KMS-11 (cell line): ENCODE results near the gene CTRB1.
"Not testable (repeated sequence)": the region's sequence is repeated elsewhere in the genome, so short reads cannot be mapped to it uniquely, and the experiment has no call there.

Source experiments
- H2AFZ ChIP-seq: fragments of 200-600 bp; sonication (generic); 2 replicates; pipeline ENCODE4 v1.6.1; 2016; ENCODE audit warnings: antibody characterized with exemption, mixed run types, low read depth
- H3K27ac ChIP-seq: fragments of 200-600 bp; sonication (generic); 2 replicates; pipeline ENCODE4 v1.6.1; 2016; ENCODE audit warnings: mild to moderate bottlenecking, mixed run types
- H3K27me3 ChIP-seq: fragments of 200-600 bp; sonication (generic); 2 replicates; pipeline ENCODE4 v1.6.1; 2017; ENCODE audit warnings: mild to moderate bottlenecking, low read depth, mixed run types, moderate library complexity; ENCODE audit not compliant: insufficient read depth
- H3K36me3 ChIP-seq: fragments of 200-600 bp; sonication (generic); 2 replicates; pipeline ENCODE4 v1.6.1; 2017; ENCODE audit warnings: mild to moderate bottlenecking, mixed run types; ENCODE audit not compliant: insufficient read depth
- H3K4me1 ChIP-seq: fragments of 200-600 bp; sonication (generic); 2 replicates; pipeline ENCODE4 v1.6.1; 2016; ENCODE audit warnings: mild to moderate bottlenecking, low read depth, mixed run types; ENCODE audit not compliant: poor library complexity, severe bottlenecking
- H3K4me2 ChIP-seq: fragments of 200-600 bp; sonication (generic); 2 replicates; pipeline ENCODE4 v1.7.0; 2016; ENCODE audit warnings: mild to moderate bottlenecking, mixed run types
- H3K4me3 ChIP-seq: fragments of 200-600 bp; sonication (generic); IDR thresholded peaks from 2 replicates; pipeline ENCODE4 v1.6.1; 2017; ENCODE audit warnings: low read depth, low read length, mixed read lengths; ENCODE audit not compliant: insufficient read depth
- H3K79me2 ChIP-seq: fragments of 200-600 bp; sonication (generic); 2 replicates; pipeline ENCODE4 v1.6.1; 2016; ENCODE audit warnings: low read depth, mixed run types; ENCODE audit not compliant: insufficient read depth
- H3K9ac ChIP-seq: fragments of 200-600 bp; sonication (generic); 2 replicates; pipeline ENCODE4 v1.6.1; 2016; ENCODE audit warnings: mild to moderate bottlenecking, mixed run types
- H4K20me1 ChIP-seq: fragments of 200-600 bp; sonication (generic); 2 replicates; pipeline ENCODE4 v1.6.1; 2016; ENCODE audit warnings: mild to moderate bottlenecking, mixed run types; ENCODE audit not compliant: insufficient read depth
- TF ChIP-seq, protein P1 (sequence below): fragments of 200-600 bp; sonication (generic); conservative IDR thresholded peaks from 2 replicates; pipeline ENCODE4 v1.6.1; 2017; ENCODE audit warnings: low read depth, mild to moderate bottlenecking, antibody characterized with exemption, low read length, moderate library complexity, mixed read lengths

The CTRB1 gene

DNA sequence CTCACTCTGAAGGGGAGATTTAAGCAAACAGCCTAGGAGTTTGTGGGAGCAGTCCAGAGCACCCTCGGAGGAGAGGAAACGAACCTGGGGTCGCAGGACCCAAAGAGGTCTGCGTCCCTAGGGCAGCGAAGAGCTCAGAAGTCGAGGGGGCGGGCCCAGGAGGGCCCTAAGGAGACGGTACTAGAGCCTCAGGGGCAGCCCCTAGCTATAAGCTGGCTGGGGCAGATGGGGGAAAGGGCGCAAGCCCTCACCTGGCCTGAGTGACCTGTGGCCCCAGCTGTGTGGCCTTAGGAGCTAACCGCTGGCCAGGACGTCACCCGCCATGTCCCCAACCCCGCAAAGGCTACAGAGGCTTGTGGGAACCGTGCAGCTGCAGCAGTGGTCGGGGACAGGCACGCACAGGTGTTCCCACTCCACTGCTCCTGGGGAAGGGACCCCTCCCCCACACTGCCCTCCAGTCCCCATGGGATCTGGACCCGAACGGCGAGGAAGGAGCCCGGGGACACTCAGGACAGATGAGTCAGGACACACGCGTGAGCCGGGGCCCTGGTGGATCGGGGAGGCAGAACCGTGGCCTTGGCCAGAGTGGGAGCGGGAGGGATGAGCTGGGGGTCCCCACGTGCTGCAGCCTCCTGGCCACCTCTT lies 9.8 kb upstream of the CTRB1 start:
- no peaks in the 10 kb centered on the region for H3K27me3 ChIP-seq
- no peak overlapping the region for H2AFZ ChIP-seq
- no peaks in the 10 kb centered on the region for H3K79me2 ChIP-seq
- no peaks in the 10 kb centered on the region for H3K4me1 ChIP-seq
- H3K4me3 ChIP-seq = no peak overlapping the region
- no peak overlapping the region for H3K9ac ChIP-seq
- TF ChIP-seq, protein P1, sequence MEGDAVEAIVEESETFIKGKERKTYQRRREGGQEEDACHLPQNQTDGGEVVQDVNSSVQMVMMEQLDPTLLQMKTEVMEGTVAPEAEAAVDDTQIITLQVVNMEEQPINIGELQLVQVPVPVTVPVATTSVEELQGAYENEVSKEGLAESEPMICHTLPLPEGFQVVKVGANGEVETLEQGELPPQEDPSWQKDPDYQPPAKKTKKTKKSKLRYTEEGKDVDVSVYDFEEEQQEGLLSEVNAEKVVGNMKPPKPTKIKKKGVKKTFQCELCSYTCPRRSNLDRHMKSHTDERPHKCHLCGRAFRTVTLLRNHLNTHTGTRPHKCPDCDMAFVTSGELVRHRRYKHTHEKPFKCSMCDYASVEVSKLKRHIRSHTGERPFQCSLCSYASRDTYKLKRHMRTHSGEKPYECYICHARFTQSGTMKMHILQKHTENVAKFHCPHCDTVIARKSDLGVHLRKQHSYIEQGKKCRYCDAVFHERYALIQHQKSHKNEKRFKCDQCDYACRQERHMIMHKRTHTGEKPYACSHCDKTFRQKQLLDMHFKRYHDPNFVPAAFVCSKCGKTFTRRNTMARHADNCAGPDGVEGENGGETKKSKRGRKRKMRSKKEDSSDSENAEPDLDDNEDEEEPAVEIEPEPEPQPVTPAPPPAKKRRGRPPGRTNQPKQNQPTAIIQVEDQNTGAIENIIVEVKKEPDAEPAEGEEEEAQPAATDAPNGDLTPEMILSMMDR = no peak
- H3K4me2 ChIP-seq = no peak overlapping the region
- no peak overlapping the region for H3K27ac ChIP-seq
- no peaks in the 10 kb centered on the region for H4K20me1 ChIP-seq
- no peaks in the 10 kb centered on the region for H3K36me3 ChIP-seq

DNA sequence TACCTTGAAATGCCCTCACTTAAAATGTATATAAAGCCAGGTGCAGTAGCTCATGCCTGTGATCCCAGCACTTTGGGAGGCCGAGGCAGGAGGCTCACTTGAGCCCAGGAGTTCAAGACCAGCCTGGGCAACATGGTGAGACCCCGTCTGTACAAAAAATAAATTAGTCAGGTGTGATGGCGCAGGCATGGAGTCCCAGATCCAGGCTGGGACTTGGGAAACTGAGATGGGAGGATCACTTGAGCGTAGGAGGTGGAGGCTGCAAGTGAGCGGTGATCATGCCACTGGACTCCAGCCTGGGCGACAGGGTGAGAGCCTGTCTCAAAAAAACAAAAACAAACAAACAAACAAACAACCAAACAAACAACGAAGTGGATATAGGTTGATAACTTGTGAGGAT lies 9.3 kb upstream of the CTRB1 start:
- H3K4me1 ChIP-seq, H2AFZ ChIP-seq, H3K4me3 ChIP-seq, H3K36me3 ChIP-seq, H3K27me3 ChIP-seq, H3K79me2 ChIP-seq, H4K20me1 ChIP-seq, H3K4me2 ChIP-seq, H3K9ac ChIP-seq, H3K27ac ChIP-seq: not testable (repeated sequence)

DNA sequence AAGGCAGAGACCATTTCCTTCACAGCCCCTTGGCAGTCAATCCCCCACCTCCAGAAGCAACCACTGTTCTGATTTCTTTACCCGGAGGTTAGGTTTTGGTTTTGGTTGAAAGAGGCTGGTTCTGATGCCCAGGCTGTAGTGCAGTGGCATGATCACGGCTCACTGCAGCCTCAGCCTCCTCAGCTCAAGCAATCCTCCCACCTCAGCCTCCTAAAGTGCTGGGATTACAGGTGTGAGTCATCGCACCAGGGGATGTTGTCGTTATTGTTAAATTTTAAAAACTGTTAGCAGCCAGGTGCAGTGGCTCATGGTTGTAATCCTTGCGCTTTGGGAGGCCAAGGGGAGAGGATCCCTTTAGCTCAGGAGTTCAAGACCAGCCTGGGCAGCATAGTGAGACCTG lies 8.8 kb upstream of the CTRB1 start:
- no peaks in the 10 kb centered on the region for H3K79me2 ChIP-seq
- H4K20me1 ChIP-seq = no peaks in the 10 kb centered on the region
- H3K4me2 ChIP-seq = no peak overlapping the region
- H3K4me3 ChIP-seq = no peak overlapping the region
- H3K27ac ChIP-seq = no peak overlapping the region
- TF ChIP-seq, protein P1 = no peak
- no peaks in the 10 kb centered on the region for H3K27me3 ChIP-seq
- H3K36me3 ChIP-seq = no peaks in the 10 kb centered on the region
- H3K4me1 ChIP-seq = no peaks in the 10 kb centered on the region
- no peak overlapping the region for H2AFZ ChIP-seq
- H3K9ac ChIP-seq = no peak overlapping the region

DNA sequence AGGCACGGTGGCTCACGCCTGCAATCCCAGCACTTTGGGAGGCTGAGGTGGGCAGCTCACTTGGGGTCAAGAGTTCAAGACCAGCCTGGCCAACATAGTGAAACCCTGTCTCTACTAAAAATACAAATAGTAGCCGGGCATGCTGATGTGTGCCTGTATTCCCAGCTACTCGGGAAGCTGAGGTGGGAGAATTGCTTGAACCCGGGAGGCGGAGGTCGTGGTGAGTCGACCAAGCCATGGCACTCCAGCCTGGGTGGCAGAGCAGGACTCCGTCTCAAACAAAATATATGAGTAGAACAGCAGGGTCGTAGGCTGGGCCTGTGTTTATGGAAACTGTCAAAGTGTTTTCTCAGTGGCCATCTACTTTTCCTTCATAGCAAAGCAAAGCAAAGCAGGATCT lies 7.5 kb upstream of the CTRB1 start:
- H3K4me3 ChIP-seq, H3K27ac ChIP-seq, H3K9ac ChIP-seq, H3K4me2 ChIP-seq, H4K20me1 ChIP-seq, H2AFZ ChIP-seq, H3K36me3 ChIP-seq, H3K79me2 ChIP-seq, H3K27me3 ChIP-seq, H3K4me1 ChIP-seq: not testable (repeated sequence)

DNA sequence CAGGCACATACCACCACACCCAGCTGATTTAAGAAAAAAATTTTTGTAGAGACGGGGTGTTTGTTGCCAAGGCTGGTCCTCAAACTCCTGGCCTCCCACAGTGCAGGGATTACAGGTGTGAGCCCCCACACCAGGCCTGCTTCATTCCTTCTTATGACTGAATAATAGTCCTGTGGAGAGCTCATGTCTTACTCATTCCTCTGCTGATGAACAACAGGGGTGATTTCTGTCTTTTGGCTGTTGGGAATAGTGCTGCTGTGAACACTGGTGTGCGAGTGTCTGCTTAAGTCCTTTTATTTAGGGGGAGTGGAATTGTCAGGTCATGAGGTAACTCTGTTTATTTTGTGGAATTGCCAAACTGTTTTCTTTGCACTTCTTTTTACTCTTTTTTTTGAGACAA lies 2.7 kb upstream of the CTRB1 start:
- TF ChIP-seq, protein P1 = no peak
- no peak overlapping the region for H3K4me3 ChIP-seq
- H3K4me1 ChIP-seq = peaks cover 6% of the 10 kb centered on the region
- H2AFZ ChIP-seq = no peak overlapping the region
- H3K4me2 ChIP-seq = no peak overlapping the region
- no peaks in the 10 kb centered on the region for H3K36me3 ChIP-seq
- H3K9ac ChIP-seq = no peak overlapping the region
- H3K27ac ChIP-seq = no peak overlapping the region
- H3K27me3 ChIP-seq = no peaks in the 10 kb centered on the region
- H4K20me1 ChIP-seq = no peaks in the 10 kb centered on the region
- no peaks in the 10 kb centered on the region for H3K79me2 ChIP-seq
